ENCODE measurements around the gene PROCA1. TPM values are rescaled to one million over a fixed set of nuclear protein-coding genes. Genes with fewer than 3 reads are reported as not detected.
A peak's percentile ranks its signal among the peaks of the same experiment; 100 is the strongest.
"Not testable (repeated sequence)": the region's sequence is repeated elsewhere in the genome, so short reads cannot be mapped to it uniquely, and the experiment has no call there.

The PROCA1 gene
- total RNA-seq, 2 experiments from 2014 or later = 5.0 to 5.1 TPM

DNA sequence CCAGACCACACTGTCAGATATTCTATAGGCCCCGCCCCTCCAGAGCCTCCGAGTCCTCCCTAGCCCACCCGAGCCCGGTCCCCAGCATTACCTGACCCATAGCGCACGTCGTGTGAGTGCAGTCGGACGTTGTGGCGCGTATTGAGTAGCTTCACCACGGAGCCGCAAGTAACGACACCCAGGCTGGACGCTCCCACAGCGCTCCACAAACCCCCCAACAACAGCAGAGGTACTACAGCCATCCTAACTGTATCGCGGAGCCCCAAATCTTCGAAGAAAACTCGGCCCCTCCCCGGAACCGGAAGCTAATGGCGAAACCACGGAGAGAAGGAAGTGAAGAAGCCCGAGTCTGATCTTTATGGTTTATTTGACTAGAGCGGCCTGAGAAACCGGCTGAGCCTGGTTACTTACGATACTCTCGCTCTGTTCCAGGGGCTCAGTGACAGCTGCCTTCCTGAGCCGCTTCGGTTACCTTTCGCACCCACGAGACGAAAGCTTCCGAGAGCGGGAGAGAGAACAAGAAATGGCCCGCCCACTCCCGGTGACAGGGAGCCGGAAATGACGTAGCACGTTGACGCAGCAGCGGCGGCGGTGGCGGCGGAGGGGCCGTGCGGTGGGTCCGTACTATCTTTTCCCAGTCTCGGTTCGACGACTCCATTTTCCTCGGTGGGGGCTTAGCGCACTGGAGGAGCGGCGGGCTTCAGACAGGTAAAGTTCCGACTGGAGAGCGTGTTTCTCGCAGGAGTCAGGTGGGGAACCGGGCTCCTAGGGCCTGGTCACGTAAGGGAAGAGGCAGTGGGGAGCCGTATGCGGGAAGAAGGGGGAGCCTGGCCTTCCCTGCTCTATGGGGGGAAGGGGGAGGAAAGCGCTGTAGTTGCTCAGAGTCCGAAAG, 49.8 kb downstream of the PROCA1 start, which contains the start of the genes SDF2 and SUPT6H:
Gene SDF2, minus strand, starts transcription at position 272 of the 892 bp plus-strand sequence. Its CDS starts 30 bp downstream, at position 242.
Gene SUPT6H, plus strand, starts transcription at position 571 of the 892 bp plus-strand sequence. CDS start 11,197 bp downstream, outside the sequence.
- Mint-ChIP-seq H3K4me1 (ENCODE audit: low read depth) (peaks cover 45% of the 10 kb centered on the region), H3K27me3 (no peaks in the 10 kb centered on the region), H3K27ac (peak within 1 kb of the TSS; percentile 100), H3K4me3 (peak within 1 kb of the TSS; percentile 97), H3K36me3 (ENCODE audit: low read depth) (peaks cover 44% of the 10 kb centered on the region), H3K9me3 (no peaks in the 10 kb centered on the region)
- intact Hi-C loops (cut with micrococcal nuclease) = no loop called here
- ChIA-PET POLR2A (interaction anchor here (0.6 to 4.0 kb wide), 16 partner anchors 12 to 149 kb away, joined by 3 to 60 read pairs (median 4); partner anchors contain the start of genes BLTP2, PIGS, PROCA1 and RPL23A), CTCF (interaction anchor here (0.9 to 4.5 kb wide), 12 partner anchors 8 to 102 kb away, joined by 3 to 83 read pairs (median 6); partner anchors contain the start of genes BLTP2 and TLCD1)
- TF ChIP-seq, protein P1, sequence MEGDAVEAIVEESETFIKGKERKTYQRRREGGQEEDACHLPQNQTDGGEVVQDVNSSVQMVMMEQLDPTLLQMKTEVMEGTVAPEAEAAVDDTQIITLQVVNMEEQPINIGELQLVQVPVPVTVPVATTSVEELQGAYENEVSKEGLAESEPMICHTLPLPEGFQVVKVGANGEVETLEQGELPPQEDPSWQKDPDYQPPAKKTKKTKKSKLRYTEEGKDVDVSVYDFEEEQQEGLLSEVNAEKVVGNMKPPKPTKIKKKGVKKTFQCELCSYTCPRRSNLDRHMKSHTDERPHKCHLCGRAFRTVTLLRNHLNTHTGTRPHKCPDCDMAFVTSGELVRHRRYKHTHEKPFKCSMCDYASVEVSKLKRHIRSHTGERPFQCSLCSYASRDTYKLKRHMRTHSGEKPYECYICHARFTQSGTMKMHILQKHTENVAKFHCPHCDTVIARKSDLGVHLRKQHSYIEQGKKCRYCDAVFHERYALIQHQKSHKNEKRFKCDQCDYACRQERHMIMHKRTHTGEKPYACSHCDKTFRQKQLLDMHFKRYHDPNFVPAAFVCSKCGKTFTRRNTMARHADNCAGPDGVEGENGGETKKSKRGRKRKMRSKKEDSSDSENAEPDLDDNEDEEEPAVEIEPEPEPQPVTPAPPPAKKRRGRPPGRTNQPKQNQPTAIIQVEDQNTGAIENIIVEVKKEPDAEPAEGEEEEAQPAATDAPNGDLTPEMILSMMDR (IDR thresholded peaks at IDR 0.05) = no peak
- DNase-seq (peak; percentile 98), ATAC-seq (peak; percentile 87)

- H3K27ac Mint-ChIP-seq = peak overlapping the region; percentile 47
- ATAC-seq; H3K27me3 Mint-ChIP-seq; DNase-seq; H3K9me3 Mint-ChIP-seq; POLR2A ChIA-PET; H3K4me3 Mint-ChIP-seq; intact Hi-C loops (cut with micrococcal nuclease); CTCF ChIA-PET: not testable (repeated sequence)
- peaks cover 33% of the 10 kb centered on the region for H3K4me1 Mint-ChIP-seq (ENCODE audit: low read depth)
- H3K36me3 Mint-ChIP-seq (ENCODE audit: low read depth) = peaks cover 38% of the 10 kb centered on the region
Measured at GRCh38 chr17:28659497-28659881, 52.2 kb downstream of the PROCA1 start.

GRCh38 chr17:28658766-28659496, 52.8 kb downstream of the PROCA1 start:
- CTCF ChIA-PET = interaction anchor here (1.7 kb wide), 1 partner anchor 12 kb away, joined by 7 read pairs; no protein-coding TSS in a partner anchor
- H3K4me3 Mint-ChIP-seq; H3K27me3 Mint-ChIP-seq; DNase-seq; intact Hi-C loops (cut with micrococcal nuclease); POLR2A ChIA-PET; ATAC-seq; H3K9me3 Mint-ChIP-seq; H3K27ac Mint-ChIP-seq: not testable (repeated sequence)
- Mint-ChIP-seq H3K36me3 (ENCODE audit: low read depth) (peaks cover 34% of the 10 kb centered on the region), H3K4me1 (ENCODE audit: low read depth) (peaks cover 29% of the 10 kb centered on the region)

DNA sequence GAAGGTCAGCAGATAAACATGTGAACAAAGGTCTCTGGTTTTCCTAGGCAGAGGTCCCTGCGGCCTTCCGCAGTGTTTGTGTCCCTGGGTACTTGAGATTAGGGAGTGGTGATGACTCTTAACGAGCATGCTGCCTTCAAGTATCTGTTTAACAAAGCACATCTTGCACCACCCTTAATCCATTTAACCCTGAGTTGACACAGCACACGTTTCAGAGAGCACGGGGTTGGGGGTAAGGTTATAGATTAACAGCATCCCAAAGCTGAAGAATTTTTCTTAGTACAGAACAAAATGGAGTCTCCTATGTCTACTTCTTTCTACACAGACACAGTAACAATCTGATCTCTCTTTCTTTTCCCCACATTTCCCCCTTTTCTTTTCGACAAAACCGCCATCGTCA, 53.3 kb downstream of the PROCA1 start:
- H3K27me3 Mint-ChIP-seq; H3K27ac Mint-ChIP-seq; DNase-seq; H3K9me3 Mint-ChIP-seq; ATAC-seq; POLR2A ChIA-PET; H3K4me3 Mint-ChIP-seq; intact Hi-C loops (cut with micrococcal nuclease): not testable (repeated sequence)
- peaks cover 23% of the 10 kb centered on the region for H3K4me1 Mint-ChIP-seq (ENCODE audit: low read depth)
- H3K36me3 Mint-ChIP-seq (ENCODE audit: low read depth) = peaks cover 31% of the 10 kb centered on the region
- CTCF ChIA-PET = interaction anchor here (1.7 kb wide), 1 partner anchor 11 kb away, joined by 7 read pairs; no protein-coding TSS in a partner anchor

DNA sequence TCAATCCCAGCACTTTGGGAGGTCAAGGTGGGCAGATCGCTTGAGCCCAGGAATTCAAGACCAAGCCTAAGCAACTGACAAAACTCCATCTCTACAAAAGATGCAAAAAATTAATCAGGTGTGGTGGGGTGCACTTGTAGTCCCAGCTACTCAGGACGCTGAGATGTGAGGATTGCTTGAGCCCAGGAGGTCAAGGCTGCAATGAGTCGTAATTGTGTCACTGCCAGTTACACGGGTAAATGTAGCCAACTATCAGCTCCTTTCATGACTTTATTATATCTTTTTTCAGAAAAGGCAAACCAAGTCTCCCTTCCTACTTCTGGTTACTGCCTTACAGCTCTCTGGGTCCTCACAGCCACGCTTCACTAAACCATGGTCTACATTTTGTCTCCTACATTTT, 53.9 kb downstream of the PROCA1 start:
- CTCF ChIA-PET = interaction anchor here (1.2 to 1.7 kb wide), 2 partner anchors 11 to 12 kb away, joined by 3 to 7 read pairs; partner anchors contain the start of gene BLTP2
- H3K4me3 Mint-ChIP-seq = no peak overlapping the region
- intact Hi-C loops (cut with micrococcal nuclease) = no loop called here
- peaks cover 20% of the 10 kb centered on the region for H3K4me1 Mint-ChIP-seq (ENCODE audit: low read depth)
- no peaks in the 10 kb centered on the region for H3K9me3 Mint-ChIP-seq
- TF ChIP-seq, protein P1 (IDR thresholded peaks at IDR 0.05) = no peak
- H3K36me3 Mint-ChIP-seq (ENCODE audit: low read depth) = peaks cover 26% of the 10 kb centered on the region
- no peak for ATAC-seq
- peak overlapping the region; percentile 60 for H3K27ac Mint-ChIP-seq
- POLR2A ChIA-PET = interaction anchor here (0.8 kb wide), 1 partner anchor 12 kb away, joined by 3 read pairs; the partner anchor contains the start of gene BLTP2
- no peak for DNase-seq
- no peaks in the 10 kb centered on the region for H3K27me3 Mint-ChIP-seq

- H3K27me3 Mint-ChIP-seq = no peaks in the 10 kb centered on the region
- ChIA-PET POLR2A (interaction anchor here (0.7 to 1.4 kb wide), 3 partner anchors 8 to 85 kb away, joined by 3 to 4 read pairs (median 3); no protein-coding TSS in a partner anchor), CTCF (interaction anchor here (1.4 kb wide), 1 partner anchor 8 kb away, joined by 3 read pairs; no protein-coding TSS in a partner anchor)
- no peak overlapping the region for H3K4me3 Mint-ChIP-seq
- ATAC-seq (peak; percentile 17), DNase-seq (no peak)
- H3K36me3 Mint-ChIP-seq (ENCODE audit: low read depth) = peaks cover 21% of the 10 kb centered on the region
- intact Hi-C loops (cut with micrococcal nuclease) = no loop called here
- TF ChIP-seq, protein P1 (IDR thresholded peaks at IDR 0.05) = no peak
- peaks cover 9% of the 10 kb centered on the region for H3K4me1 Mint-ChIP-seq (ENCODE audit: low read depth)
- H3K9me3 Mint-ChIP-seq = no peaks in the 10 kb centered on the region
- H3K27ac Mint-ChIP-seq = peak overlapping the region; percentile 22
Measured at GRCh38 chr17:28655160-28655559, 56.5 kb downstream of the PROCA1 start.
